ENCODE data around the gene CGB8. TPM values are rescaled to one million over a fixed set of nuclear protein-coding genes. Genes with fewer than 3 reads are reported as not detected.
"Not testable (repeated sequence)": the region's sequence is repeated elsewhere in the genome, so short reads cannot be mapped to it uniquely, and the experiment has no call there.

The CGB8 gene
- total and polyA plus RNA-seq, 2 experiments from 2014 or later = not detected

DNA sequence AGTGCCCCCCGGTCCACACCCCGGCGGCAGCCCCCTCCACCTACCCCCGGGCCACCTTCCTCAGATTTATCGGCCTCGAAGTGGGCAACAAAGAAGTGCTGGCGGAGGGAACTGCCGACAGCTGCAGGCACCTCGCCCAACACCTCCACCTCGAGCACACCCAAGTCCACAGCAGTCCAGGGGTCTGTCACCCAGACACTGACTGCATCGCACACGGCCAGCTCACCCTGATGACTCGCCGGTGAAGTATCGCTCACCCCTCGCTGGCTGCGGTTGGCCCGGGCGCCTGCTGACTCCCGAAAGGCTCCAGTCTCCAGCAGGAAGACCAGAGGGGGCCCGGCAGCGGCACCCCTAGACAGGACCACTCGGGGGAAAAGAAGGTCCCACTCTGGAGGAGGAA lies 23.3 kb downstream of the CGB8 start:
- H3K9me2 ChIP-seq (ENCODE audit: insufficient read depth); H3K36me3 Mint-ChIP-seq (ENCODE audit: low read depth); H3K4me1 ChIP-seq (ENCODE audit: insufficient read depth); H3F3A ChIP-seq (replicated peaks; ENCODE audit: low read depth); H3K4me1 Mint-ChIP-seq; H3K4me3 ChIP-seq; H2AFZ ChIP-seq; H3K27ac Mint-ChIP-seq; H3K4me3 Mint-ChIP-seq; ATAC-seq; DNase-seq (ENCODE audit: low spot score); H3K4me2 ChIP-seq; H3K36me3 ChIP-seq (ENCODE audit: insufficient read depth); H3K79me2 ChIP-seq (replicated peaks; ENCODE audit: insufficient read depth); H3K9me3 Mint-ChIP-seq; H3K27ac ChIP-seq (ENCODE audit: low read depth); H4K20me1 ChIP-seq (replicated peaks; ENCODE audit: insufficient read depth): not testable (repeated sequence)
- H3K27me3 Mint-ChIP-seq (ENCODE audit: insufficient read depth, low read depth, poor library complexity) = peaks cover 13% of the 10 kb centered on the region
- peaks cover 10% of the 10 kb centered on the region; the same call in 1 of the 2 replicates for H3K27me3 ChIP-seq (ENCODE audit: insufficient read depth)

DNA sequence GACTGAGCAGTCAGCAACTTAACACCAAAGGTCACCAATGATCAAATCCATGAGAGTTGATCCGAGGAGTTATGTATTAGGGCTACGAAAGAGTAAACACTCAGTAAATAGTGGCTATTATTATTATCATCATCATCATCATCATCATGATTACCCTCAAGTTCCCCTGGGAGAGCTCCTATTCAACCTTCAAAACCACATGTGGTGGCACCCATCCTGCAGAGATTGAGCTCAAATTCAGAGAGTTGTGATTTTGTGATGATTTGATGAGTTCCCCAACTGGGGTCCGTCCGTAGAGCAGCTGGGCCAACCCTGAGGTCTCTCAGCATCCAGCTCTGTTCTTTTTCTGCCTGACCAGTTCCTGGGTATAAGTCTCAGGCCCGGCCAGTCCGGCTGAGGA lies 23.8 kb downstream of the CGB8 start:
- Mint-ChIP-seq H3K4me1 (peaks cover 10% of the 10 kb centered on the region), H3K27me3 (ENCODE audit: insufficient read depth, low read depth, poor library complexity) (peaks cover 14% of the 10 kb centered on the region)
- H3K4me3 ChIP-seq; H3K36me3 Mint-ChIP-seq (ENCODE audit: low read depth); H3K27ac Mint-ChIP-seq; H3K79me2 ChIP-seq (replicated peaks; ENCODE audit: insufficient read depth); H3K36me3 ChIP-seq (ENCODE audit: insufficient read depth); H3F3A ChIP-seq (replicated peaks; ENCODE audit: low read depth); H3K4me3 Mint-ChIP-seq; H2AFZ ChIP-seq; DNase-seq (ENCODE audit: low spot score); H3K27ac ChIP-seq (ENCODE audit: low read depth); H3K4me2 ChIP-seq; H3K9me3 Mint-ChIP-seq; H4K20me1 ChIP-seq (replicated peaks; ENCODE audit: insufficient read depth); H3K9me2 ChIP-seq (ENCODE audit: insufficient read depth); ATAC-seq: not testable (repeated sequence)
- Histone ChIP-seq H3K4me1 (ENCODE audit: insufficient read depth) (peaks cover 11% of the 10 kb centered on the region; the same call in 1 of the 2 replicates), H3K27me3 (ENCODE audit: insufficient read depth) (peaks cover 15% of the 10 kb centered on the region; the same call in 1 of the 2 replicates)

DNA sequence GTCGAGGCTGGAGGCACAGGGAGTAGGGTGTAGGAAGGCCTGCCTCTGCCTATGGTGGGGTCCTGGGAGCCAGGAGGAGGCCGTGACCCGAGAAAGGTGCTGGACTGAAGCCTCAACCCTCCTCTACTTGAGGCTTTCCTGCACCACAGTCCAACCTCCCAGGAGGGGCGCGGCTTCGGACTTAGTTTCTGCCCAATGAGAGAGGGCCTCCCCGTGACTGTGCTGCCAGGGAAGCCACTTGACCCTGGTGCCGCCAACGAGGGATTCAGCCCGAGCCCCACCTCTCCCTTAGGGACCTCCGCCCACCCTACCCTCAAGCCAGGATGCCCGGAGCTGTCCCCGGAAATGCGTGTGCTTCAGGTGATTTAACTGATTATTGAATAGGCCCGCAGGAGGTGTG lies 24.7 kb downstream of the CGB8 start, which contains the start of gene CGB3:
TSS of gene CGB3 (minus strand) at position 101 of the 400 bp plus-strand sequence. CDS start 362 bp downstream, outside the sequence.
- ATAC-seq; H3K9me2 ChIP-seq (ENCODE audit: insufficient read depth); H3K36me3 Mint-ChIP-seq (ENCODE audit: low read depth); H3K4me3 Mint-ChIP-seq; H2AFZ ChIP-seq; H3K36me3 ChIP-seq (ENCODE audit: insufficient read depth); H3K79me2 ChIP-seq (replicated peaks; ENCODE audit: insufficient read depth); H3F3A ChIP-seq (replicated peaks; ENCODE audit: low read depth); H3K4me3 ChIP-seq; H3K9me3 Mint-ChIP-seq; H4K20me1 ChIP-seq (replicated peaks; ENCODE audit: insufficient read depth); H3K27ac Mint-ChIP-seq; DNase-seq (ENCODE audit: low spot score); H3K4me2 ChIP-seq; H3K27ac ChIP-seq (ENCODE audit: low read depth): not testable (repeated sequence)
- Mint-ChIP-seq H3K27me3 (ENCODE audit: insufficient read depth, low read depth, poor library complexity) (peaks cover 11% of the 10 kb centered on the region), H3K4me1 (peaks cover 14% of the 10 kb centered on the region)
- Histone ChIP-seq H3K4me1 (ENCODE audit: insufficient read depth) (peaks cover 16% of the 10 kb centered on the region; the same call in 1 of the 2 replicates), H3K27me3 (ENCODE audit: insufficient read depth) (peaks cover 23% of the 10 kb centered on the region)

DNA sequence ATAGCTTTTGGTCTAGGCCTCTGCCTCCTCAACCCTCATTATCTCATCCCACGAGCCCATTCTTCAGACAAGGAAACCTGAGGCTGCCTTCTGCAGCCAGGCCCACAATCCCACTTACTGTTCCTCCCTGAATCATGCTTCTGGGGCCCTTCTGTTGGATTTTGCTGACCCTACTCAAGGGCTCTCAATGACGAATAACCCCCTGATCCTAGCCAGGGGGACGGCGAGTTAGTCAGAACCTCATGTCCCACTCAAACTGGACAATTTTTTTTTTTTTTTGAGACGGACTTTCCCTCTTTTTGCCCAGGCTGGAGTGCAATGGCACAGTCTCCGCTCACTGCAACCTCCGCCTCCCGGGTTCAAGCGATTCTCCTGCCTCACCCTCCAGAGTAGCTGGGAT lies 26.8 kb downstream of the CGB8 start:
- H3K27ac ChIP-seq (ENCODE audit: low read depth) = no peak overlapping the region
- ATAC-seq (no peak), DNase-seq (ENCODE audit: low spot score) (no peak)
- no peaks in the 10 kb centered on the region for H3K36me3 ChIP-seq (ENCODE audit: insufficient read depth)
- Mint-ChIP-seq H3K4me1 (peaks cover 22% of the 10 kb centered on the region), H3K9me3 (peaks cover 3% of the 10 kb centered on the region; the same call in 1 of the 3 replicates), H3K4me3 (no peak overlapping the region), H3K27me3 (ENCODE audit: insufficient read depth, low read depth, poor library complexity) (peaks cover 24% of the 10 kb centered on the region), H3K36me3 (ENCODE audit: low read depth) (no peaks in the 10 kb centered on the region), H3K27ac (no peak overlapping the region)
- no peak overlapping the region for H3K4me3 ChIP-seq
- H2AFZ ChIP-seq = no peak overlapping the region
- H3K27me3 ChIP-seq (ENCODE audit: insufficient read depth) = peaks cover 35% of the 10 kb centered on the region
- H3K4me1 ChIP-seq (ENCODE audit: insufficient read depth) = peaks cover 19% of the 10 kb centered on the region; the same call in 1 of the 2 replicates
- no peaks in the 10 kb centered on the region for H3K79me2 ChIP-seq (replicated peaks; ENCODE audit: insufficient read depth)
- H3K9me2 ChIP-seq (ENCODE audit: insufficient read depth) = no peaks in the 10 kb centered on the region
- no peak overlapping the region for H3K4me2 ChIP-seq
- H4K20me1 ChIP-seq (replicated peaks; ENCODE audit: insufficient read depth) = no peaks in the 10 kb centered on the region
- H3F3A ChIP-seq (replicated peaks; ENCODE audit: low read depth) = 0 out of 2 replicates have a peak, but pooled peaks cover 3% of the 10 kb centered on the region
- TF ChIP-seq NANOG (IDR thresholded peaks at IDR 0.05; ENCODE audit: borderline replicate concordance) (no peak), ZNF331 (CRISPR knock-in tag; IDR thresholded peaks at IDR 0.05; ENCODE audit: low read depth) (no peak)
- TF ChIP-seq, protein P1, sequence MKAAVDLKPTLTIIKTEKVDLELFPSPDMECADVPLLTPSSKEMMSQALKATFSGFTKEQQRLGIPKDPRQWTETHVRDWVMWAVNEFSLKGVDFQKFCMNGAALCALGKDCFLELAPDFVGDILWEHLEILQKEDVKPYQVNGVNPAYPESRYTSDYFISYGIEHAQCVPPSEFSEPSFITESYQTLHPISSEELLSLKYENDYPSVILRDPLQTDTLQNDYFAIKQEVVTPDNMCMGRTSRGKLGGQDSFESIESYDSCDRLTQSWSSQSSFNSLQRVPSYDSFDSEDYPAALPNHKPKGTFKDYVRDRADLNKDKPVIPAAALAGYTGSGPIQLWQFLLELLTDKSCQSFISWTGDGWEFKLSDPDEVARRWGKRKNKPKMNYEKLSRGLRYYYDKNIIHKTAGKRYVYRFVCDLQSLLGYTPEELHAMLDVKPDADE (IDR thresholded peaks at IDR 0.05) = no peak
- TF ChIP-seq, protein P2, sequence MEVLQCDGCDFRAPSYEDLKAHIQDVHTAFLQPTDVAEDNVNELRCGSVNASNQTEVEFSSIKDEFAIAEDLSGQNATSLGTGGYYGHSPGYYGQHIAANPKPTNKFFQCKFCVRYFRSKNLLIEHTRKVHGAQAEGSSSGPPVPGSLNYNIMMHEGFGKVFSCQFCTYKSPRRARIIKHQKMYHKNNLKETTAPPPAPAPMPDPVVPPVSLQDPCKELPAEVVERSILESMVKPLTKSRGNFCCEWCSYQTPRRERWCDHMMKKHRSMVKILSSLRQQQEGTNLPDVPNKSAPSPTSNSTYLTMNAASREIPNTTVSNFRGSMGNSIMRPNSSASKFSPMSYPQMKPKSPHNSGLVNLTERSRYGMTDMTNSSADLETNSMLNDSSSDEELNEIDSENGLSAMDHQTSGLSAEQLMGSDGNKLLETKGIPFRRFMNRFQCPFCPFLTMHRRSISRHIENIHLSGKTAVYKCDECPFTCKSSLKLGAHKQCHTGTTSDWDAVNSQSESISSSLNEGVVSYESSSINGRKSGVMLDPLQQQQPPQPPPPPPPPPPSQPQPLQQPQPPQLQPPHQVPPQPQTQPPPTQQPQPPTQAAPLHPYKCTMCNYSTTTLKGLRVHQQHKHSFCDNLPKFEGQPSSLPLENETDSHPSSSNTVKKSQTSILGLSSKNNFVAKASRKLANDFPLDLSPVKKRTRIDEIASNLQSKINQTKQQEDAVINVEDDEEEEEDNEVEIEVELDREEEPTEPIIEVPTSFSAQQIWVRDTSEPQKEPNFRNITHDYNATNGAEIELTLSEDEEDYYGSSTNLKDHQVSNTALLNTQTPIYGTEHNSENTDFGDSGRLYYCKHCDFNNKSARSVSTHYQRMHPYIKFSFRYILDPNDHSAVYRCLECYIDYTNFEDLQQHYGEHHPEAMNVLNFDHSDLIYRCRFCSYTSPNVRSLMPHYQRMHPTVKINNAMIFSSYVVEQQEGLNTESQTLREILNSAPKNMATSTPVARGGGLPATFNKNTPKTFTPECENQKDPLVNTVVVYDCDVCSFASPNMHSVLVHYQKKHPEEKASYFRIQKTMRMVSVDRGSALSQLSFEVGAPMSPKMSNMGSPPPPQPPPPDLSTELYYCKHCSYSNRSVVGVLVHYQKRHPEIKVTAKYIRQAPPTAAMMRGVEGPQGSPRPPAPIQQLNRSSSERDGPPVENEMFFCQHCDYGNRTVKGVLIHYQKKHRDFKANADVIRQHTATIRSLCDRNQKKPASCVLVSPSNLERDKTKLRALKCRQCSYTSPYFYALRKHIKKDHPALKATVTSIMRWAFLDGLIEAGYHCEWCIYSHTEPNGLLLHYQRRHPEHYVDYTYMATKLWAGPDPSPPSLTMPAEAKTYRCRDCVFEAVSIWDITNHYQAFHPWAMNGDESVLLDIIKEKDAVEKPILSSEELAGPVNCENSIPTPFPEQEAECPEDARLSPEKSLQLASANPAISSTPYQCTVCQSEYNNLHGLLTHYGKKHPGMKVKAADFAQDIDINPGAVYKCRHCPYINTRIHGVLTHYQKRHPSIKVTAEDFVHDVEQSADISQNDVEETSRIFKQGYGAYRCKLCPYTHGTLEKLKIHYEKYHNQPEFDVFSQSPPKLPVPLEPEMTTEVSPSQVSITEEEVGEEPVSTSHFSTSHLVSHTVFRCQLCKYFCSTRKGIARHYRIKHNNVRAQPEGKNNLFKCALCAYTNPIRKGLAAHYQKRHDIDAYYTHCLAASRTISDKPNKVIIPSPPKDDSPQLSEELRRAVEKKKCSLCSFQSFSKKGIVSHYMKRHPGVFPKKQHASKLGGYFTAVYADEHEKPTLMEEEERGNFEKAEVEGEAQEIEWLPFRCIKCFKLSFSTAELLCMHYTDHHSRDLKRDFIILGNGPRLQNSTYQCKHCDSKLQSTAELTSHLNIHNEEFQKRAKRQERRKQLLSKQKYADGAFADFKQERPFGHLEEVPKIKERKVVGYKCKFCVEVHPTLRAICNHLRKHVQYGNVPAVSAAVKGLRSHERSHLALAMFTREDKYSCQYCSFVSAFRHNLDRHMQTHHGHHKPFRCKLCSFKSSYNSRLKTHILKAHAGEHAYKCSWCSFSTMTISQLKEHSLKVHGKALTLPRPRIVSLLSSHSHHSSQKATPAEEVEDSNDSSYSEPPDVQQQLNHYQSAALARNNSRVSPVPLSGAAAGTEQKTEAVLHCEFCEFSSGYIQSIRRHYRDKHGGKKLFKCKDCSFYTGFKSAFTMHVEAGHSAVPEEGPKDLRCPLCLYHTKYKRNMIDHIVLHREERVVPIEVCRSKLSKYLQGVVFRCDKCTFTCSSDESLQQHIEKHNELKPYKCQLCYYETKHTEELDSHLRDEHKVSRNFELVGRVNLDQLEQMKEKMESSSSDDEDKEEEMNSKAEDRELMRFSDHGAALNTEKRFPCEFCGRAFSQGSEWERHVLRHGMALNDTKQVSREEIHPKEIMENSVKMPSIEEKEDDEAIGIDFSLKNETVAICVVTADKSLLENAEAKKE (CRISPR knock-in tag; IDR thresholded peaks at IDR 0.05) = no peak
